ENCODE data around the gene KRTAP20-1.

KRTAP20-1 gene

GRCh38 chr21:30652891-30653290, 36.7 kb downstream of the KRTAP20-1 start:
- DNase-seq = no peak
